Activated CD8-positive, alpha-beta memory T cell treated with anti-CD3 and anti-CD28 coated beads for 4 hours (primary cell): ENCODE measurements around the gene RTTN.

Source experiments
- DNase-seq, 2 donors: peaks; one replicate each; pipeline ENCODE4 v3.0.0-alpha.2; 2020; ENCODE audit warnings: low read depth in 2 of 2

The RTTN gene

DNA sequence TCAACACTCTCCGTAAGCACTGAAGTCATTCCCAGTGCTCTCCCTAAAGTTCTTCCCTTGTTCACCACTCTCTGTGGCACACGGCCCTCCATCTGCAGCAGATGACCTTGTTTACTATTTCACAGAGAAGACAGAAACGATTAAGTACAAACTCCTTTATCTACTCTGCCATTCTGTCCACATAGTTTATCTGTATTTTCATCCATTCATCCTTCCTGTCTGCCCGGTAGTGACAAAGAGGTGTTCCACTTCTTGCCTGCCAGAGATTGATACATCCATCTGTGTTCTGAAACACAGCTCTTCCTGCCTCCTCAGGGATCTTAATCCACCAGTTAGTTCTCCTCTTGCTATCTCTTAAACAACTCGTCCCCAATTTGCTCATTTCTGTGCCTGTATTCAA lies 179.9 kb downstream of the RTTN start:
- DNase-seq: no peak

GRCh38 chr18:70024829-70025228 lies 180.7 kb downstream of the RTTN start:
- DNase-seq: no peak

- no peak for DNase-seq
Measured at GRCh38 chr18:70024093-70024492, 181.4 kb downstream of the RTTN start.

DNA sequence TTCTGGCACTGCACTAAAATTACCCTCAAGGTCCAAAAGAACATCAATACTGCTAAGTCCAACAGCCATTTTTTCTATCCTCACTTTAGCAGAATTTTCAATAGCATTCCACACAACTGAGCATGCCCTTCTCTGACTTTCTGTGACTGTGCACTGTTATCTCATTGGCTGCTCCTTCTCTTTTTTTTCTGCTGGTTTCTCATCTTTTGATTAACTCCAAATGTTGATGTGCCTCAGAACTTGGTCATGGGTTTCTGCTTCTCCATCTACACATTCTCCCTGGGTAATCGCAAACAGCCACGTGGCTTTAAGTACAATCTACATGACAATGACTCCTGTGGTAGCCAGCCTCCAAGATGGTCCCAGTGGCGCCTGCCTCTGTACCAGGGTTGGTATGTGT lies 182.9 kb downstream of the RTTN start:
- DNase-seq: no peak

- DNase-seq: no peak
Measured at GRCh38 chr18:70021498-70021897, 184.0 kb downstream of the RTTN start.

GRCh38 chr18:70021043-70021442 lies 184.4 kb downstream of the RTTN start:
- no peak for DNase-seq

GRCh38 chr18:70019991-70020390 lies 185.5 kb downstream of the RTTN start:
- no peak for DNase-seq

DNA sequence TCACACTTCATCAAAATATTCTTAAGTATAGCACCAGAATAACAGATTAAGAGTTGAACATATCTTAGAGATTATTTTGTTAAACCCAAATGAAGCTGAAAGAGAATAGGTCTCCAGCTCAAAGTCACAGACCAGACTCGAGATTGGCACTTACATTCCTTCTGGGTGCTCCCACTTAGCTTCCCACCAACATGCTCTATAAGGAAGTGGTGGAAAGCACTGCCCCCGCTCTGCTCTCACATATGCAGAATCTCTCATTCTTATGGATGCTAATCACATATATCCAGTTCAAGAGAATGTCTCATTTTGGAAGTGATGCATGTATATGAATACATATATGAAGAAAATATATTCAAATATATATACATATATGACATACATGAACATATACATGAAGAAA lies 186.4 kb downstream of the RTTN start:
- no peak for DNase-seq

- no peak for DNase-seq
Measured at GRCh38 chr18:70015127-70015526, 190.4 kb downstream of the RTTN start.

GRCh38 chr18:70005580-70005979 lies 199.9 kb downstream of the RTTN start:
- no peak for DNase-seq

- no peak for DNase-seq
Measured at GRCh38 chr18:70004696-70005095, 200.8 kb downstream of the RTTN start.

GRCh38 chr18:69999656-70000055 lies 205.8 kb downstream of the RTTN start:
- no peak for DNase-seq

- DNase-seq: no peak
Measured at GRCh38 chr18:69998523-69998987, 206.9 kb downstream of the RTTN start.

DNA sequence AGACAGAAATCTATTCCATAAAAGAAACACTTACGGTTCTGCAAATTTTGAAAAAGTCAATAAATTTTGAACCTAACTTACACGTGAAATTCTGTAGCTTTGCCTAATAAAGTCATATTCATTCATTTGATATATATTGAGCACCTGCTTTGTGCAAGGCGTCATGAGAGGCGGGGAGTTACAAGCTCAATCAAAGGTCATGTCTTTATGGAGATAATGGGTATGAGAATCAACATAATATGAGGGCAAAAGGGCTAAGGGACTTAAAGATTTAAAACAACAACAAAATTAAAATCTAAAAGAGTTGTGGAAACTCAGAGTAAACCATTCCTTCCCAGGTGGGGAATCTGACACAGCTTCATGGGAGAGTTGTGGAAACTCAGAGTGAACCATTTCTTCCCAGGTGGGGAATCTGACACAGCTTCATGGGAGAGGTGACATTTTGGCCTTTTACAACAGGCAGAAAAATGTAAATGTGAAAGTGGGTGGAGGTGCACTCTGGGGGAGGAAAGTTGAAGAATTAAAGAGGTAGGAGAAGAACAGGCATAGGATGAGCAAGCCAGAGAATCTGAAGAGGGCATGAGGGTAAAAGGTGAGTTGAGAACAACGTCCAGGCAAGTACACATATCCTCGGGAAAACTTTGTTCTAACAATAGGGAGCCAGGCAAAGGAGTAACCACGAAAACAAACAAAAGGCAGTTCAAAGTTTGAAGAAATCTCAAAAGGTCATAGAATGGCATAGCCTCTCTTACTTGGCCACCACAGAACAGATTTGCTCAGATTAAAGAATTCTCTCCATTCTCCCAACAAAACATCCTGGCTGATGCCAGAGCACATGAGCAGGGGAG lies 208.3 kb downstream of the RTTN start:
- no peak for DNase-seq

- DNase-seq: no peak
Measured at GRCh38 chr18:69996417-69996816, 209.1 kb downstream of the RTTN start.

DNA sequence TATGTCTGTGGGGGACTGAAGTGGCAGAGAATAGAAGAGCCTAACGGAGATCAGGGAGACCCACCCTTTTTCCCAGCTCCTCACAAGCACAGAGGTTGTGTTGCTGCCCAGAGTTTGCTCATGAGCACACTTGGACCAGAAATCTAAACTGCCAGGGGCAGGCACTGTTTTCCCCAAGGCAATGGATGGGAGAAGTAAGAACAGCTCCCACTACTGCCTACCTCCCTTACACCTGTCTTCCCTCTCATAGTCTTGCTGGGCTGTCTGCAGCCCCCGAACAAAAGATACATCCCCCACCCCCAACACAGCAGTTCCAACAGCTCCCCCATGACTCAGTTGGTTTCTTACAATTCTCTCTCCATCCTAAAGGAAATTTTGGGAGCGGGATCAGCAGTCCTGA lies 209.7 kb downstream of the RTTN start:
- no peak for DNase-seq

- no peak for DNase-seq
Measured at GRCh38 chr18:69992776-69993175, 212.7 kb downstream of the RTTN start.

DNA sequence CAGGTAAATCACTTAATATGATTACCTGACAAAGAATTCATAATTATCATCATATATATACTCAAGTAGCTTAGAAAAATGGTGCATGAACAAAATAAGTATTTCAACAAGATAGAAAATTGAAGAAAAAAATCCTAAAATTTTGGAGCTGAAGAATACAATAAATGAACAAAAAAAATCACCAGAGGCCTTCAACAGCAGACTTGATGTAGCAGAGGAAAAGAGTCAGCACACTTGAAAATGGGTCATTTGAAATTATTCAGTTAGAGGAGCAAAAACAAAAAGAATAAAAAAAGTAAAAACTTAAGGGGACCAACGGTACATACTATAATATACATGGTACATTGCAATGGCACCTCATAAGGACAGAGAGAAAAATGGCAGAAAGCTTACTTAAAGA lies 217.6 kb downstream of the RTTN start:
- DNase-seq: no peak

GRCh38 chr18:69985239-69985638 lies 220.2 kb downstream of the RTTN start:
- no peak for DNase-seq

DNA sequence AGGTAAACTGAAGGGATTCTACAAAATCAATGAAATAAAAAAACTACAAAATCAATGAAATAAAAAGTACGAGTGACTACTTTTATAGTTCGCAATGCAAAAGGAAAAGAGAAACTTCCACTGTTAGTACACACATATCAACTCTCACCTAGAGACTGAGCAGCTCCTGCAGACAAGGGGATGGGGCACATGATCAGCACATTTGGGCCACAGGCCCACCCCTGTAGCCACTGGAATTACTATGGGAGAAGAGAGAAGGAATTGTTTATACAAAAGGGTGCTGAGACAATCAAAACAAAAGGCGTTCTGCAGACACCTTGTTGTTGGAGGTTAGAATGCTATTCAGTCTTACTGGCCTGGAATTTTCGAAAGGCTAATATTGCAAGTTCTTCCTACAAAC lies 223.1 kb downstream of the RTTN start:
- no peak for DNase-seq

GRCh38 chr18:69981948-69982347 lies 223.5 kb downstream of the RTTN start:
- no peak for DNase-seq

DNA sequence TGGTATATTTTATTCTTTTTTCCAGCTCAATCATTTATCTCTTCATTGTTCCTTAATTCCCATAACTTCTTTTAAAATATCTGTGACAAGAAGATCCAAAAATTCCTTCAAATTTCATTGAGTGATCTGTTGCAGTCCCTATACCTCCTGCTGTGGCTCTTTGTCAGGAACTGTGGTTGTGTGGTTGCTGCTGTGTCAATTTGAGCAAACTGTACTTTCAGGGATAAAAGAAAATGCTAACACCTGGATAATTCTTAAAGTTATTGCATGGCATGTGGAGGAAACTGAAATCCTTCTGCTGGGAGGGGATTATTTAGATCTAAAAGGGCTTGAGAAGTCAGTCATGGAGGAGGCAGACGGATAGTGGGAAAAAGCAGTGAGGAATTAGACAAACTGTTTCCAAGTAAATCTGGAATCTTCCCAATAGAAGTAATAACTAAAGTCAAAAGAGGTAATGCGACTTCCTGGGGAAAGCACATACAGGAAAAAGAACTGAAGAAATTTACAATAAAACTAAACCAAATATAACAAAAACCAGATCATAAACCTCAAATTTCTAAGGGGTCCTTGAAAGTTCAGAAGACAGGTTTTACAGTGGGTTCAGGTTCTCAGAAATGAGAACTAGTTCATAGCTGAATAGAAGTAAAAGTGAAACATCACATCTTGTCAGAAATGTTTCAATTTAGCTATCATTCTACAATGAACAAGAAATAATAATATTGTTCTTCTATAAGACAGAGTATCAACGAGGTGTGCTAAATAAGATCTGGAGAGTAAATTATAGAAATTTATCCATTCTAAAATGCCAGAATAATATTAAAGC lies 224.3 kb downstream of the RTTN start:
- no peak for DNase-seq

DNA sequence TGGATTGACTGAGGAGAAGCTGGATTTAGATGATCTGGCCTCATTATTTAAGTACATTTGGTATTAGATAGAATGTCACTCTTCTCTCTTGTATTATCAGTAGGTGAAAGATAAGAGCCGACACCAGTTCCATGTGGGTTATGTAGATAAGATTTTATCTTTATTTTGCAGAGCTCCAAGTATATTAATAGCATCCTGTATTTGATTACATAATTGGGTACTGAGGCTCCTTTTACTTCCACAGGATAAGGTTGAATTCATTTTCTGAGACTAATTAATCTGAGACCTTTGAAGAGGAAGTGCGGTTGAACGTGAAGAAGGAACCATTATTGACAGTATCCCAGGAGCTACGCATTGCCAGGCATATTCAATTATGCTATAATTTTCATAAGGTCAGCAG lies 225.0 kb downstream of the RTTN start:
- no peak for DNase-seq
